K562 (cell line): ENCODE measurements around the gene PHF12. TPM values are rescaled to one million over a fixed set of nuclear protein-coding genes. Genes with fewer than 3 reads are reported as not detected.

Experiments used
- BCOR ChIP-seq: fragments of 450-650 bp; IDR thresholded peaks from 2 replicates; pipeline ENCODE4 v1.6.1; 2016
- ELF1 ChIP-seq: fragments of 200-800 bp; sonication (Bioruptor generic); IDR thresholded peaks from 2 replicates; pipeline ENCODE4 v1.6.1; 2016; ENCODE audit warnings: missing genetic modification characterization, missing compliant biosample characterization
- ELK3 ChIP-seq: fragments of 450-650 bp; formaldehyde crosslinking; IDR thresholded peaks from 2 replicates; pipeline ENCODE4 v1.4.0; 2020; ENCODE audit warnings: mild to moderate bottlenecking
- ESRRB ChIP-seq: fragments of 250-450 bp; sonication (Bioruptor Pico); IDR thresholded peaks from 2 replicates; pipeline ENCODE4 v1.5.0; 2020; ENCODE audit warnings: mild to moderate bottlenecking, moderate library complexity, borderline replicate concordance
- GATAD2A ChIP-seq: fragments of 450-650 bp; IDR thresholded peaks from 2 replicates; pipeline ENCODE4 v1.6.1; 2017
- HEY1 ChIP-seq: fragments of 250-450 bp; sonication (Bioruptor Pico); IDR thresholded peaks from 2 replicates; pipeline ENCODE4 v1.5.0; 2020; ENCODE audit warnings: mild to moderate bottlenecking, moderate library complexity, borderline replicate concordance
- MAFG ChIP-seq: fragments of 450-650 bp; conservative IDR thresholded peaks from 2 replicates; pipeline ENCODE4 v1.6.1; 2016; ENCODE audit warnings: missing genetic modification characterization, missing compliant biosample characterization
- PML ChIP-seq: IDR thresholded peaks from 2 replicates; pipeline ENCODE4 v1.6.1; 2012; ENCODE audit warnings: low read length, inconsistent platforms
- PRPF4 ChIP-seq: fragments of 200-400 bp; formaldehyde crosslinking; IDR thresholded peaks from one replicate; pipeline ENCODE4 v1.6.1; 2017; ENCODE audit warnings: low read length, low read depth, mild to moderate bottlenecking; ENCODE audit not compliant: insufficient read depth, poor library complexity, severe bottlenecking
- SMAD2 ChIP-seq: fragments of 150-350 bp; IDR thresholded peaks from 2 replicates; pipeline ENCODE4 v1.6.1; 2014; ENCODE audit warnings: low read depth, mild to moderate bottlenecking, low read length
- TAL1 ChIP-seq: fragments of 450-650 bp; IDR thresholded peaks from 2 replicates; pipeline ENCODE4 v1.6.1; 2016; ENCODE audit warnings: mild to moderate bottlenecking
- THAP7 ChIP-seq: fragments of 250-450 bp; sonication (Bioruptor Pico); IDR thresholded peaks from 2 replicates; pipeline ENCODE4 v1.5.0; 2021
- ZBTB17 ChIP-seq: fragments of 450-650 bp; formaldehyde crosslinking; IDR thresholded peaks from 2 replicates; pipeline ENCODE4 v1.4.0; 2020; ENCODE audit warnings: mild to moderate bottlenecking
- ZFP1 ChIP-seq: fragments of 450-650 bp; formaldehyde crosslinking; IDR thresholded peaks from 2 replicates; pipeline ENCODE4 v1.4.0; 2020; ENCODE audit warnings: mild to moderate bottlenecking, mixed read lengths
- ZNF3 ChIP-seq: fragments of 250-450 bp; sonication (Bioruptor Pico); IDR thresholded peaks from 2 replicates; pipeline ENCODE4 v1.5.0; 2021; ENCODE audit warnings: mild to moderate bottlenecking, moderate library complexity
- ZNF354B ChIP-seq: fragments of 250-450 bp; sonication (Bioruptor Pico); IDR thresholded peaks from 2 replicates; pipeline ENCODE4 v1.4.0; 2020
- polyA plus RNA-seq, 8 experiments: library from polyadenylated mRNA; depleted of rRNA in 4 of 8; stranded (reverse) in 5 of 8; unstranded in 3 of 8; fragments of >200 nt; fragmentation: Nextera tagmentation in 2 of 8; fragmentation: Illumina TruSeq in 1 of 8; extraction: Ambion mirVana in 2 of 8; extraction: Trizol in 1 of 8; gene quantifications; 2 replicates each; pipeline versions ENCODE4 v1.2.1 to v1.2.3, GENCODE V29; 2011 to 2014; ENCODE audit warnings: inconsistent platforms in 1 of 8, missing spikeins in 1 of 8
- total RNA-seq, 7 experiments: library from RNA; depleted of rRNA in 6 of 7; stranded (reverse); fragments of >200 nt in 6 of 7; fragmentation: Illumina TruSeq in 2 of 7; extraction: Trizol in 2 of 7; gene quantifications; 2 replicates each; pipeline versions ENCODE4 v1.2.1 to v1.2.3, GENCODE V29; 2011 to 2021; ENCODE audit warnings: low replicate concordance in 1 of 7
- TF ChIP-seq, protein P1 (sequence below): fragments of 450-650 bp; formaldehyde crosslinking; IDR thresholded peaks from 2 replicates; pipeline ENCODE4 v1.4.0; 2020; ENCODE audit warnings: mild to moderate bottlenecking, moderate library complexity
- TF ChIP-seq, protein P2 (sequence below), 2 experiments: IDR thresholded peaks; 2 replicates each; pipeline ENCODE4 v1.6.1; 2011; ENCODE audit warnings: borderline replicate concordance in 1 of 2, control low read depth in 1 of 2, low read depth in 1 of 2, low read length in 1 of 2, mild to moderate bottlenecking in 1 of 2, mixed read lengths in 1 of 2, moderate library complexity in 1 of 2; ENCODE audit not compliant: insufficient read depth in 1 of 2, insufficient read length in 1 of 2, poor library complexity in 1 of 2, severe bottlenecking in 1 of 2; ENCODE audit errors: extremely low read depth in 1 of 2

The PHF12 gene
- total and polyA plus RNA-seq, 9 of the 15 experiments (the other 6 are each of a cell fraction or from before 2014, with no cell fraction given), result 0.82 to 31.3 (median 13.5) TPM

GRCh38 chr17:28896884-28897768 lies 54.2 kb downstream of the PHF12 start, which contains the start of gene FLOT2 (continued):
- no peak for TF ChIP-seq ELK3 (CRISPR knock-in tag)
- no peak for TF ChIP-seq HEY1 (CRISPR knock-in tag)
- no peak for TF ChIP-seq ZNF3 (CRISPR knock-in tag)
- no peak for TF ChIP-seq BCOR
- no peak; the same call in 1 of the 2 replicates for TF ChIP-seq GATAD2A
- no peak for TF ChIP-seq TAL1
- TF ChIP-seq PRPF4, result no peak
- TF ChIP-seq SMAD2, result no peak
- TF ChIP-seq, protein P1, sequence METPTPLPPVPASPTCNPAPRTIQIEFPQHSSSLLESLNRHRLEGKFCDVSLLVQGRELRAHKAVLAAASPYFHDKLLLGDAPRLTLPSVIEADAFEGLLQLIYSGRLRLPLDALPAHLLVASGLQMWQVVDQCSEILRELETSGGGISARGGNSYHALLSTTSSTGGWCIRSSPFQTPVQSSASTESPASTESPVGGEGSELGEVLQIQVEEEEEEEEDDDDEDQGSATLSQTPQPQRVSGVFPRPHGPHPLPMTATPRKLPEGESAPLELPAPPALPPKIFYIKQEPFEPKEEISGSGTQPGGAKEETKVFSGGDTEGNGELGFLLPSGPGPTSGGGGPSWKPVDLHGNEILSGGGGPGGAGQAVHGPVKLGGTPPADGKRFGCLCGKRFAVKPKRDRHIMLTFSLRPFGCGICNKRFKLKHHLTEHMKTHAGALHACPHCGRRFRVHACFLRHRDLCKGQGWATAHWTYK, result no peak; the same call in 1 of the 2 replicates
- TF ChIP-seq ZNF354B (CRISPR knock-in tag), result no peak
- TF ChIP-seq ESRRB (CRISPR knock-in tag), result 0 out of 2 replicates have a peak, but pooled peaks have one; percentile 17
- TF ChIP-seq THAP7 (CRISPR knock-in tag), result peak; percentile 95
- TF ChIP-seq MAFG (tag), result no peak
- peak; percentile 43 for TF ChIP-seq ELF1 (tag)
- TF ChIP-seq ZFP1, result no peak
- no peak; the same call in 1 of the 2 replicates for TF ChIP-seq PML
- TF ChIP-seq ZBTB17 (CRISPR knock-in tag), result peak; percentile 81
- TF ChIP-seq, protein P2, sequence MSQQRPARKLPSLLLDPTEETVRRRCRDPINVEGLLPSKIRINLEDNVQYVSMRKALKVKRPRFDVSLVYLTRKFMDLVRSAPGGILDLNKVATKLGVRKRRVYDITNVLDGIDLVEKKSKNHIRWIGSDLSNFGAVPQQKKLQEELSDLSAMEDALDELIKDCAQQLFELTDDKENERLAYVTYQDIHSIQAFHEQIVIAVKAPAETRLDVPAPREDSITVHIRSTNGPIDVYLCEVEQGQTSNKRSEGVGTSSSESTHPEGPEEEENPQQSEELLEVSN (IDR thresholded peaks at IDR 0.05; ENCODE audit: borderline replicate concordance in 1 of 2, extremely low read depth in 1 of 2, insufficient read depth in 1 of 2, insufficient read length in 1 of 2, low read depth in 1 of 2, low read length in 1 of 2, poor library complexity in 1 of 2, severe bottlenecking in 1 of 2), result peak; percentile 54 to 86
